LHCN-M2 (cell line): ENCODE data around the gene RAP1GDS1. TPM values are rescaled to one million over a fixed set of nuclear protein-coding genes. Genes with fewer than 3 reads are reported as not detected.

ENCODE experiments used
- DNase-seq: peaks from one replicate; pipeline ENCODE4 v3.0.0-alpha.2; 2012; ENCODE audit warnings: low read depth
- polyA plus RNA-seq: library from polyadenylated mRNA; unstranded; fragments of >200 nt; gene quantifications from one replicate; pipeline ENCODE4 v1.2.1, GENCODE V29; 2012; ENCODE audit warnings: missing spikeins
- total RNA-seq: library from RNA; depleted of rRNA; stranded (reverse); fragments of >200 nt; gene quantifications from 2 replicates; pipeline ENCODE4 v1.2.3, GENCODE V29; 2014; rRNA removed

Gene RAP1GDS1
- 113 and 116 TPM in 2 replicates for total RNA-seq
- polyA plus RNA-seq: 49.1 TPM

- peak; percentile 95 for DNase-seq
These were observed at the start of gene RAP1GDS1 for GRCh38 chr4:98260579-98261404. RAP1GDS1 (plus strand) TSS chr4:98261384; CDS start chr4:98261566, 182 bp downstream.

- DNase-seq: no peak
These were observed 38.9 kb upstream of the RAP1GDS1 start for GRCh38 chr4:98222306-98222705.

- DNase-seq: no peak
These were observed 34.8 kb upstream of the RAP1GDS1 start for GRCh38 chr4:98226396-98226795.

GRCh38 chr4:98230961-98231360 is 30.2 kb upstream of the RAP1GDS1 start:
- DNase-seq: no peak

GRCh38 chr4:98232202-98232601 is 29.0 kb upstream of the RAP1GDS1 start:
- DNase-seq: peak; percentile 26

GRCh38 chr4:98237204-98237603 is 24.0 kb upstream of the RAP1GDS1 start:
- DNase-seq: no peak

- DNase-seq: no peak
These were observed 19.1 kb upstream of the RAP1GDS1 start for GRCh38 chr4:98242063-98242462.

GRCh38 chr4:98242538-98242937 is 18.6 kb upstream of the RAP1GDS1 start:
- peak; percentile 45 for DNase-seq

GRCh38 chr4:98245226-98245625 is 16.0 kb upstream of the RAP1GDS1 start:
- no peak for DNase-seq

- no peak for DNase-seq
These were observed 12.2 kb upstream of the RAP1GDS1 start for GRCh38 chr4:98248934-98249333.

- DNase-seq: no peak
These were observed 11.4 kb upstream of the RAP1GDS1 start for GRCh38 chr4:98249831-98250230.

GRCh38 chr4:98253499-98253898 is 7.7 kb upstream of the RAP1GDS1 start:
- no peak for DNase-seq

- peak; percentile 34 for DNase-seq
These were observed 1.1 kb upstream of the RAP1GDS1 start for GRCh38 chr4:98260047-98260578.

- peak; percentile 74 for DNase-seq
These were observed 464 bp downstream of the RAP1GDS1 start for GRCh38 chr4:98261405-98262291.

- peak; percentile 22 for DNase-seq
These were observed 1.2 kb downstream of the RAP1GDS1 start for GRCh38 chr4:98262431-98262830.

- no peak for DNase-seq
These were observed 6.3 kb downstream of the RAP1GDS1 start for GRCh38 chr4:98267498-98267897.

- no peak for DNase-seq
These were observed 14.0 kb downstream of the RAP1GDS1 start for GRCh38 chr4:98275145-98275544.

- peak; percentile 68 for DNase-seq
These were observed 22.3 kb downstream of the RAP1GDS1 start for GRCh38 chr4:98283219-98284189.

GRCh38 chr4:98284640-98285046 is 23.5 kb downstream of the RAP1GDS1 start:
- peak; percentile 44 for DNase-seq

GRCh38 chr4:98285676-98286075 is 24.5 kb downstream of the RAP1GDS1 start:
- DNase-seq: no peak

- DNase-seq: no peak
These were observed 26.1 kb downstream of the RAP1GDS1 start for GRCh38 chr4:98287328-98287727.
